Endometrial microvascular endothelial cells (primary cell): ENCODE results near the gene DNASE1. TPM values are rescaled to one million over a fixed set of nuclear protein-coding genes. Genes with fewer than 3 reads are reported as not detected.

ENCODE experiments used
- in situ Hi-C: cut with HindIII; loops from 2 replicates; pipeline ENCODE4 v1.10.0; 2017; ENCODE audit warnings: low sequenced_read_pairs, low pct_unique_long_range_greater_than_20kb; ENCODE audit errors: inconsistent ontology term
- total RNA-seq: library from RNA; depleted of rRNA; stranded (reverse); fragments of >200 nt; gene quantifications from one replicate; pipeline ENCODE4 v1.2.3, GENCODE V29; 2015; ENCODE audit errors: inconsistent ontology term

The DNASE1 gene
- total RNA-seq, 1 donor from 2014 or later, result 8.2 TPM

DNA sequence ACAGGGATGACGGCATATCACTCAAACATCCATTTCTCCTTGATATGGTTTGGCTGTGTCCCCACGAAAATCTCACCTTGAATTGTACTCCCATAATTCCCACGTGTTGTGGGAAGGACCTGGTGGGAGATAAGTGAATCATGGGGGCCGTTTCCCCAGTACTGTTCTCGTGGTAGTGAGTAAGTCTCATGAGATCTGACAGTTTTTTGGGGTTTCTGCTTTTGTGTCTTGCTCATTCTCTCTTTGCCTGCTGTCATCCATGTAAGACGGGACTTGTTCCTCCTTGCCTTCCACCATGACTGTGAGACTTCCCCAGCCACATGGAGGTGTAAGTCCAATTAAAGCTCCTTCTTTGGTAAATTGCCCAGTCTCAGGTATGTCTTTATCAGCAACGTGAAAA, 32.5 kb downstream of the DNASE1 start:
- in situ Hi-C loops, result no loop called here

DNA sequence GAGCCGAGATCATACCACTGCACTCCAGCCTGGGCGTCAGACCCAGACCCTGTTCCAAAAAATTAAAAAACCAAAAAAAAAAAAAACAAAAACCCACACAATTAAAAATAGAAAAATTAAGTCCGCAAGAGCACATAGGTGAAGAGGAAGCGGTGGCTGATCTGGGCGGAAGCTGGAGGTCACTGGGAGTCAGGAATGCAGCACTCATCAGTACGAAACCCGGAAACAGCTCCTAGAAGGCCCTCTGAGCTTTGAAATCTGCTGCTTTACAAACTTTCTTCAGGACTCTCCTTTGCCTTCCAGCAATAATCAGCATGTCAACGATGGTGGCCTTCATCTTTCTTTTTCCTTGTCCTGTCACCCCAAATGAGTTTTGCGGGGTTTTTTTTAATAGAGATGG, 33.3 kb downstream of the DNASE1 start:
- in situ Hi-C loops, result no loop called here

DNA sequence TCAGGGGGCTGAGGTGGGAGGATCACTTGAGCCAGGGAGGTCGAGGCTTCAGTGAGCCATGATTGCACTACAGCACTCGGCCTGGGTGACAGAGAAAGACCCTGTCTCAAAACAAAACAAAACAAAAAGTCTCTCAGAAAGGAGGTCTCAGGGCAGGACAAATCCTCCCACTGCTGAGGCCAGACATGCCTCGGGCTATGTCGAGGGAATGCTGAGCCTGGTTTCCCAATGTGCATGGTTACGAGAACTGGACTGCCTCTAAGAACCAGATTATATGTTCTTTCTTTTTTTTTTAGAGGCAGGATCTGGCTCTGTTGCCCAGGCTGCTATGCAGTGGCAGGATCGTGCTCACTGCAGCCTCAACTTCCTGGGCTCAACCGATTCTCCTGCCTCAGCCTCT, 35.2 kb downstream of the DNASE1 start:
- in situ Hi-C loops, result no loop called here

DNA sequence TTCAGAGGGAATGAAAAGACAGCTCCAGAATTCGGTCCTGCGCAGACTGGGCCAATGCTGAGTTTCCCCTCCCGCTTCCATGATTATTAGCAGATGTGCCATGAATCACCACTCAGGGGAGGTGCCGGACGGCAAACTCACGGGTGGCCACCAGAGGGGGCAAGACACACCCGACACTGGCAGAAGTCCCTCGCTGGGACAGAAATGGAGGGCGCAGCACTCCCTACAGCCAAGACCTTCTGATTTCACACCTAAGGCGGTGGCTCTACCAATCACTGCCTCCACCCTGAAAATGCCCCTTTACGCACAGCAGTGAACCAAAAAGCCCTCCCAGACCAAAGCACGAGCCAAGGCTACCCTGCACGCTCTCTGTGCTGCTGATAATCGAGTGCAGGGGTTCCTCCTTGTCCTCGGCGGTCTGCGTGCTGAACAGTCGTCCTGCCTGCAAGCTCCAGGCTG, 36.0 kb downstream of the DNASE1 start:
- in situ Hi-C loops, result no loop called here

DNA sequence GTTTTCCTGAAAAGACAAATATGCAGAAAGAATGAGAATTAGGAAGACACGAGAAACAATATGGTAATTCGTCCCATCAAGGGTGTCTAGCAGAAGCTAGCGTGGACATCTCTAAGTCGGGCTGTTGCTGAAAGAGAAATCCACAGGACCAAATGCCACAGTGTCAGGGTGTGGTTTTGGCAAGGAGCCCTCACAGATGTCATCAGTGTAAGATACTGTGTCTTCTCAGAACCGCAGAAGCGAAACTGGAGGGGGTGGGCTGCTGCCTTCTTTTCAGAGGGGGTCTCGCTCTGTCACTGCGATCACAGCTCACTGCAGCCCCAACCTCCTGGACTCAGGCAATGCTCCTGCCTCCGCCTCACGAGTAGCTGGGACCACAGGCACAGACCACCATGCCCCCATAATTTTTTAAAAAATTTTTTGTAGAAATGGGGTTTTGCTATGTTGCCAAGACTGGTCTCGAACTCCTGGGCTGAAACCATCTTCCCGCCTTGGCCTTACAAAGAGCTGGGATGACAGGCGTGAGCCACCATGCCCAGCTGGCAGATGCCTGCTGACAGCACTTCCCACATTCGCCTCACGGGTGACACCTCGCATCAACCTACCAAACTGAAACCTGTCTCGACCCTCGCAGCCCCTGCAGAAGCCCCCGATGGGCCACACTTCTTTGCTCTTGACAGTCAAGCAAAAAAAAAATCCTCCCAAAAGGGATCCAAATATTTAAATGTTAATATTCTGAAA, 36.7 kb downstream of the DNASE1 start:
- in situ Hi-C loops, result no loop called here

DNA sequence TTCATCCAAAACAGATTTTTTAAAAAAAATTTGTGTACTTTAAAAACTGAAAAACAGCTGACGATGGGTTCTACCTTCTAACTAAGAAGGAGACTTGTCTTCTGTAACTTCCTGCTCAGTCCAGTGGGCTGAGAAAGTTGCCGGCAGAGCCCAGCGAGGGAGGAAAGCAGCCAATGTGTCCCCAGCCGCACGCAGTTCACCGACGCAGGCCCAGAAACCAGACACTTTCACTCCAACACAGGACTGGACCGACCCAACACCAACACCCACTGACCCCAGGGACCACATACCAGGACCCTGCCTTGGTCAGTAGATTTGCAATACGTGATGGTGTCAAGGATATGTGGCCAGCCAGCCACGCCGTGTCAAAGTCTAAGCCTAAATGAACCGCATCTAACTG, 37.3 kb downstream of the DNASE1 start:
- in situ Hi-C loops, result no loop called here

DNA sequence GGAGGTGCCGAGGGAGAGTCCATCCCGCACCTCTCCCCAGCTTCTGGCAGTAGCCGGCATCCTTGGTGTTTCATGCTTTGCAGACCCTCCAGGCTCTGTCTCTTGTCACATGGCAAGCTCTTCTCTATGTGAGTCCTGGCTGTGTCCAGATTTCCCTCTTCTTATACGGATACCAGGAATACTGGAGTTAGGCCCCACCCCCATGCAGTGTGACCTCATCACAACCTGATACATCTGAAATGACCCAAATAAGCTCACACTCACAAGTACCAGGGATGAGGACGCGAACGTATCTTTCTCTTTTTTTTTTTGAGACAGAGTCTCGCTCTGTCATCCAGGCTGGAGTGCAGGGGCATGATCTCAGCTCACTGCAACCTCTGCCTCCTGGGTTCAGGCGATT, 39.6 kb downstream of the DNASE1 start:
- in situ Hi-C loops, result no loop called here

DNA sequence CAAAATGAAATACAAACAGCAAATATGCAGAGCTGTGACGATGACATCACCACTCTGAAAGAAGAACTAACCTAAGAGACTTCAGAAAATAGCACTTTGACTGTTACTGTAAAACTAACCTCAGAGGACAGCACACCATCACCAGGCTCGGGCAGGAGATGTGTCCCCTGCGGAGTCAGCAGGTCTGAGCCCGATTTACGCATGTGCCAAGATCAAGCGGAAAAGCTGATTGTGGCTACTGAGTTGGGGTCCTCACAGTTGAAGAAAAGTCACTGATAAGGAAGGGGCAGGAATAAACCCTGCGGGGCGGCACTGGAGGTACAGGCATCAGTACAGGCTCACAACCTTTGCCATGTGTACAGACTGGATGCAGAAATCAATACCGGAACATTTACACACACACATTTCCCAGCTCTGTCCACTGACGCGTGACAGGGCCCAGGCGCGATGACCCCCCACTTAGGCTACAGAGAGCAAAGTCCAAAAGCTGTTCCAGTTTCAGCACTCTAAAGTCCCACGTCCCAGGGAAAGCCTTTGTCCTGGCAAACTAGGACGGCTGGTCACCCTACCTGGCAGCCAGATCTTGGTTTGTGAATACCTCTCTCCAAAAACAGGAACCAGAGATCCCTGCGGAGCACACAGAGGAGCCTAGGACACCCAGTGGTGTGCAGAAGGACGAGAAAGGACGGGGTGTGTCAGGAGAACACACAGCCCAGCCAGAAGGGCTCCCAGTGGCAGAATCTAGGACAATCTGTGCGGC, 41.3 kb downstream of the DNASE1 start:
- in situ Hi-C loops, result no loop called here

DNA sequence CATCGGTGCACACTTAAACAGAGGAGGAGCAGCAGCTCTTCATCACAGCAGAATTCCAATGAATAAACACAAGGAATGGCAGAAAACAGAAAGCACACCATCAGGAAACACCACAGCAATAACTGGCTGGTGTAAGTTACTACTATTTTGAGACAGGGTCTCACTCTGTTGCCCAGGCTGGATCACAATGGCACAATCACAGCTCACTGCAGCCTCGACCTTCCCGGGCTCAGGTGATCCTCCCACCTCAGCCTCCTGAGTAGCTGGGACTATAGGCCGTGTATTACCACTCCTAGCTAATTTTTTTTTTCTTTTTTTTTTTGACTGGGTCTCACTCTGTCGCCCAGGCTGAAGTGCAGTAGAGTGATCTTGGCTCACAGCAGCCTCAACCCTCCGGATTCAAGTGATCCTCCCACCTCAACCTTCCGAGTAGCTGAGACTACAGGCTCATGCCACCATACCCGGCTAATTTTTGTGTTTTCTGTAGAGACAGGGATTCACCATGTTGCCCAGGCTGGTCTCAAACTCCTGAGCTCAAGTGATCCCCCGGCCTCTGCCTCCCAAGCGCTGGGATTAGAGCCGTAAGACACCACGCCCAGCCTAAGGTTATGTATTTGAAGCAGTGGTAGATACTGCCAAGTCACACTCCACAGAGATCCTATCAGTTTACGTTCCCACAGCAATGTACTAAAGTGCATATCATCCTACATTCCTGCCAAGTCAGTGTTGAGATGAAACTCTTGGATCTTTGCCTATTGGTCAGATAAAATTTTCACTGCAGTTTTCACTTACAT, 42.1 kb downstream of the DNASE1 start:
- in situ Hi-C loops, result no loop called here

DNA sequence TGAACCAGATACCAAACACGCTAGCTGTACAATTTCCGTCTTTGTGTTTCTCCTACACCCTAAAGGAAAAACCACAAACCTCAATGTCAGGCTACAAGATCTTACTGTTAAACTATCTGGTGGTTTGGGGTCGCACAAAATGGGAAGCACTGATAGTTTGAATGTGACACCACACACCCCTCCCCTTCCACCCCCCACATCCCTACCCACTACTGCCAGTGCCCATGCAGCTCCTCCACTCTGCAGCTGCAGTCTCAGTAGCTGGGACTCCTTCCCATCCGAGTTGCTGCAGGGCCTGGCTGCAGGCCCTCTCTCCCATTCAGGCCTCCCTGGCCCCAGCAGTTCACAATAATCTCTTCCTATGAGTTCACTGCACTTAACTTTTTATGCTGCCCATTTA, 44.5 kb downstream of the DNASE1 start:
- in situ Hi-C loops, result no loop called here

DNA sequence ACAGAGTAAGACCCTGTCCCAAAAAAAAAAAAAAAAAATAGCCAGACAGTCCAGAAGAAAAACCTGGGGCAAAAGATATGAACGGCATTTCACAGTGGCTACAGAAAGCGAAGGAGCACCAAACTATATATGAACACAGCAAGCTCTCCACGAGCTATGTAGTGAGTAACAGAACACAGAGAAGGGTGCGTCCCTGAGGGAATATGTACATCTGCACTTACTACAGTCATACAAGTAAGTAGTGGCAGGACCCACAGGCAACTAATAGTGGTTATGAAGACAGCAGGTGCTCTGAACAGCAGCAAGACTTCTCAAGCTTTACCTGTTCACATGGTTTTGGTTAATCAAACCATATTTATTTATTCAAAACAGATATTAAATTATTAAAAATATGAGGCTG, 47.0 kb downstream of the DNASE1 start:
- in situ Hi-C loops, result no loop called here

DNA sequence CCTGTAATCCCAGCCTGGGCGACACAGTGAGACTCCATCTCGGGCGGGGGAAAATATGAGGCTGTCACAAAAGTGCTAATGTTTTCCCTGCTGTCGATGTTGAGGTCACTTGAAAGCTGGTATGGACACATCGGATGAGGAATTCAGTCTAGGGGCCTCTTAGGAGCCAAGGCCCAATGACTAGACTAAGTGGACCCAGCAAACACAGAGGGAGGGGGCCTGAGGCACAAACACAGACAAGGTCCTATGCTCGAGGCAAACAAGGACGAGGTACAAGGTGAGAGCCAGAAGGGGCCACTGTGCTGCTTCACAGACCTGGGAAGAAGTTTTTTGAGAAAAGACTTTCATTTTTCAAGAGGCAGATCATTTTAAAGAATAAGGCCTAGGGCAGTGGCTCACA, 47.6 kb downstream of the DNASE1 start:
- in situ Hi-C loops, result no loop called here

DNA sequence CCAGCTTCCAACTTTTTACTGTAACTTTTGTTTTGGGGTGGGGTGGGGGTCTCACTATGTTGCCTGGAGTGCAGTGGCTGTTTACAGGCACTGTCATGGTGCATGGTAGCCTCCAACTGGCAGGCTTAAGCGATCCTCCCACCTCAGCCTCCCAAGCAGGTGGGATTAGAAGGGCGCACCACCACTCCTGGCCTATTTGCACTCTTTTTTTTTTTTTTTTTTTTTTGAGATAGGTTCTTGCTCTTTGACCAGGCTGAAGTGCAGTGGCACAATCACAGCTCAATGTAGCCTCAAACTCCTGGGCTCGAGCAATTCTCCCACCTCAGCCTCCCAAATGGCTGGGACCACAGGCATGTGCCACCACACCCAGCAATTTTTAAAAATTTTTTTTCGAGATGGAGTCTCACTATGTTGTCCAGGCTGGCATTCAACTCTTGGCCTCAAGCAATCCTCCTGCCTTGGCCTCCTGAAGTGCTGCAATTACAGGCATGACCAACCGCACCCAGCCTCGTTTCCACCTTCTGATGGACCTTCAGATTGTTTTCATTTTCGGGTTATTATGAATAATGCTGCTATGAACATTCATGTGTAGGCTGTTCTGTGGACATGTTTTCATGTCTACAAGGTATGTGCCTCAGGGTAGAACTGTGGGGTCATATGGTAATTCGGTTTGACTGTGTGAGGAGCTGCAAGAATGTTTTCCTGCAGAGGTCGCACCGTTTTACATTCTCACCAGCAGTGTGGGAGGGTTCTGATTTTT, 51.9 kb downstream of the DNASE1 start:
- in situ Hi-C loops, result no loop called here

Other genes starting within 250 kb of the DNASE1 start
- 1.7 TPM for gene ZNF597, start 211.2 kb upstream of the DNASE1 start, total RNA-seq
- 14.8 TPM for gene NAA60, start 211.0 kb upstream of the DNASE1 start, total RNA-seq
- not detected for gene C16orf90, start 159.2 kb upstream of the DNASE1 start, total RNA-seq
- 3.9 TPM for gene CLUAP1, start 153.7 kb upstream of the DNASE1 start, total RNA-seq
- gene NLRC3, start 77.3 kb upstream of the DNASE1 start, total RNA-seq, result 5.2 TPM
- gene SLX4, start 43.1 kb upstream of the DNASE1 start, total RNA-seq, result 9.7 TPM
- gene TRAP1, start 62.8 kb downstream of the DNASE1 start, total RNA-seq, result 159 TPM
- 12.5 TPM for gene CREBBP, start 226.0 kb downstream of the DNASE1 start, total RNA-seq